GF-D8 (cell line): ENCODE data around the gene SPO11.

Experiments
- DNase-seq: peaks from one replicate; lab custom pipeline; 2025; lab: John Stamatoyannopoulos, UW

SPO11 gene

GRCh38 chr20:57391439-57392301, 62.1 kb downstream of the SPO11 start:
- no peak for DNase-seq

- no peak for DNase-seq
These were observed 63.1 kb downstream of the SPO11 start for GRCh38 chr20:57392512-57393271.
